ENCODE measurements around the gene RETREG3. TPM values are rescaled to one million over a fixed set of nuclear protein-coding genes. Genes with fewer than 3 reads are reported as not detected.
A peak's percentile ranks its signal among the peaks of the same experiment; 100 is the strongest.

The RETREG3 gene
- total and polyA plus RNA-seq, 2 experiments from 2014 or later: 36.3 to 55.3 TPM

DNA sequence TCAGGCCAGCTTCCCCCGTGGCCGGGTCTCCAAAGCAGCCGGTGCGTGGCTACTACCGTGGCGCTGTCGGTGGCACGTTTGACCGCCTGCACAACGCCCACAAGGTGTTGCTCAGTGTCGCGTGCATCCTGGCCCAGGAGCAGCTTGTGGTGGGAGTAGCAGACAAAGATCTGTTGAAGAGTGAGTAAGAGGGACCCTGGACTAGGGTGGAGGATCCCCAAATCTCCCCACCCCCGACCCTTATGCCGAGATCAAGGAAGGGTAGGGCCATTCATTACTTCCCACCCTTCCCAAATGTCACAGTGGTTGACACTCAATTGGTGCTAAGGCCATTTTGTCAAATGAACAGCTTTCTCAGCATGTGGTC lies 46.0 kb downstream of the RETREG3 start:
- H2AFZ ChIP-seq: no peak overlapping the region
- H3K4me2 ChIP-seq: peak overlapping the region; percentile 87
- peak overlapping the region; percentile 45 for H3K4me3 ChIP-seq
- no peaks in the 10 kb centered on the region for H3K36me3 ChIP-seq (replicated peaks; ENCODE audit: insufficient read depth, low read depth)
- H3K9me2 ChIP-seq (replicated peaks; ENCODE audit: insufficient read depth): no peaks in the 10 kb centered on the region
- WGBS (ENCODE audit: low lambda C conversion rate, missing lambda C conversion rate): 91% methylated on average over 14 of the region's 14 CpGs
- peak overlapping the region; percentile 95 for H3K27ac ChIP-seq
- H3K27me3 ChIP-seq: no peaks in the 10 kb centered on the region
- H3K79me2 ChIP-seq: peaks cover 41% of the 10 kb centered on the region
- DNase-seq (ENCODE audit: low spot score): no peak
- H4K20me1 ChIP-seq (ENCODE audit: insufficient read depth, poor library complexity, severe bottlenecking): no peaks in the 10 kb centered on the region
- TF ChIP-seq CTCF (IDR thresholded peaks at IDR 0.05; ENCODE audit: poor library complexity) (no peak), EZH2phosphoT487 (IDR thresholded peaks at IDR 0.05; ENCODE audit: low read depth, severe bottlenecking, unreplicated experiment) (no peak), EZH2 (IDR thresholded peaks at IDR 0.05; ENCODE audit: borderline replicate concordance) (no peak)
- H3K9me3 ChIP-seq (ENCODE audit: low read depth): no peaks in the 10 kb centered on the region
- peaks cover 19% of the 10 kb centered on the region for H3K4me1 ChIP-seq (ENCODE audit: insufficient read depth)

GRCh38 chr17:42562388-42563142 lies 46.6 kb downstream of the RETREG3 start:
- no peaks in the 10 kb centered on the region for H3K9me3 ChIP-seq (ENCODE audit: low read depth)
- H3K27me3 ChIP-seq: no peaks in the 10 kb centered on the region
- peak overlapping the region; percentile 87 for H3K4me2 ChIP-seq
- 26% methylated on average over 43 of the region's 48 CpGs for WGBS (ENCODE audit: low lambda C conversion rate, missing lambda C conversion rate)
- peak overlapping the region; percentile 45 for H3K4me3 ChIP-seq
- H3K79me2 ChIP-seq: peaks cover 35% of the 10 kb centered on the region
- TF ChIP-seq EZH2phosphoT487 (IDR thresholded peaks at IDR 0.05; ENCODE audit: low read depth, severe bottlenecking, unreplicated experiment): no peak
- TF ChIP-seq CTCF (IDR thresholded peaks at IDR 0.05; ENCODE audit: poor library complexity): no peak
- peak; percentile 68 for DNase-seq (ENCODE audit: low spot score)
- H3K4me1 ChIP-seq (ENCODE audit: insufficient read depth): peaks cover 19% of the 10 kb centered on the region
- no peaks in the 10 kb centered on the region for H4K20me1 ChIP-seq (ENCODE audit: insufficient read depth, poor library complexity, severe bottlenecking)
- no peak overlapping the region for H2AFZ ChIP-seq
- no peaks in the 10 kb centered on the region for H3K9me2 ChIP-seq (replicated peaks; ENCODE audit: insufficient read depth)
- H3K36me3 ChIP-seq (replicated peaks; ENCODE audit: insufficient read depth, low read depth): no peaks in the 10 kb centered on the region
- peak overlapping the region; percentile 95 for H3K27ac ChIP-seq

- Histone ChIP-seq H3K79me2 (peaks cover 29% of the 10 kb centered on the region), H4K20me1 (ENCODE audit: insufficient read depth, poor library complexity, severe bottlenecking) (no peaks in the 10 kb centered on the region), H3K9me2 (replicated peaks; ENCODE audit: insufficient read depth) (no peaks in the 10 kb centered on the region), H3K27me3 (no peaks in the 10 kb centered on the region), H2AFZ (peak within 1 kb of the TSS; percentile 89), H3K4me2 (peak within 1 kb of the TSS; percentile 87), H3K4me3 (peak within 1 kb of the TSS; percentile 45), H3K27ac (peak within 1 kb of the TSS; percentile 95), H3K9me3 (ENCODE audit: low read depth) (no peaks in the 10 kb centered on the region), H3K4me1 (ENCODE audit: insufficient read depth) (peaks cover 19% of the 10 kb centered on the region), H3K36me3 (replicated peaks; ENCODE audit: insufficient read depth, low read depth) (no peaks in the 10 kb centered on the region)
- 4% methylated on average over 26 of the region's 26 CpGs for whole genome bisulfite sequencing (ENCODE audit: low lambda C conversion rate, missing lambda C conversion rate)
- DNase-seq (ENCODE audit: low spot score): peak; percentile 97
- TF ChIP-seq EZH2phosphoT487 (IDR thresholded peaks at IDR 0.05; ENCODE audit: low read depth, severe bottlenecking, unreplicated experiment) (no peak), CTCF (IDR thresholded peaks at IDR 0.05; ENCODE audit: poor library complexity) (no peak), EZH2 (IDR thresholded peaks at IDR 0.05; ENCODE audit: borderline replicate concordance) (no peak)
These were observed 47.2 kb downstream of the RETREG3 start, which contains the start of gene COASY for GRCh38 chr17:42561897-42562387. TSS of gene COASY (plus strand) at chr17:42562148. CDS start at chr17:42562623, 475 bp downstream.

Measured in hepatocyte (in vitro differentiated cells).